HEK293T (cell line): ENCODE results near the gene DTD1.

Source experiments
- BHLHE40 ChIP-seq: fragments of 450-650 bp; IDR thresholded peaks from 2 replicates; pipeline ENCODE4 v1.6.1; 2016; ENCODE audit warnings: mild to moderate bottlenecking, moderate library complexity, borderline replicate concordance
- ELF4 ChIP-seq: fragments of 450-650 bp; IDR thresholded peaks from 2 replicates; pipeline ENCODE4 v1.6.1; 2017; ENCODE audit warnings: antibody characterized with exemption
- FOXA1 ChIP-seq: fragments of 450-650 bp; IDR thresholded peaks from 2 replicates; pipeline ENCODE4 v1.6.1; 2016; ENCODE audit warnings: mild to moderate bottlenecking
- FOXM1 ChIP-seq: fragments of 450-650 bp; IDR thresholded peaks from 2 replicates; pipeline ENCODE4 v1.6.1; 2017; ENCODE audit warnings: mild to moderate bottlenecking, borderline replicate concordance
- HDGF ChIP-seq: fragments of 450-650 bp; IDR thresholded peaks from 2 replicates; pipeline ENCODE4 v1.6.1; 2017; ENCODE audit warnings: antibody characterized with exemption, borderline replicate concordance
- LEF1 ChIP-seq: fragments of 450-650 bp; IDR thresholded peaks from 2 replicates; pipeline ENCODE4 v1.6.1; 2017; ENCODE audit warnings: mild to moderate bottlenecking, borderline replicate concordance
- SP1 ChIP-seq: fragments of 450-650 bp; IDR thresholded peaks from 2 replicates; pipeline ENCODE4 v1.6.1; 2017
- TARDBP ChIP-seq: fragments of 450-650 bp; IDR thresholded peaks from 2 replicates; pipeline ENCODE4 v1.6.1; 2016
- ZNF384 ChIP-seq: fragments of 450-650 bp; IDR thresholded peaks from 2 replicates; pipeline ENCODE4 v1.6.1; 2016

- TF ChIP-seq TARDBP (no peak), FOXM1 (no peak), BHLHE40 (no peak), FOXA1 (no peak), ELF4 (no peak), LEF1 (no peak), HDGF (no peak), SP1 (no peak), ZNF384 (no peak)
Observed at GRCh38 chr20:18731940-18732339, 144.1 kb downstream of the DTD1 start.
